Fibroblast of lung (primary cell): ENCODE measurements around the gene SLC38A1. TPM values are rescaled to one million over a fixed set of nuclear protein-coding genes. Genes with fewer than 3 reads are reported as not detected.

Experiments used
- DNase-seq, 2 donors: peaks; one replicate each; pipeline versions ENCODE4 v3.0.0 to v3.0.0-alpha.2; 2010; ENCODE audit warnings: low read depth in 2 of 2
- H2AFZ ChIP-seq: 2 replicates; pipeline ENCODE4 v1.5.1; 2012; ENCODE audit warnings: low read length, control low read depth, inconsistent platforms
- H3K27ac ChIP-seq: 2 replicates; pipeline ENCODE4 v1.5.1; 2011; ENCODE audit warnings: low read length, control low read depth; ENCODE audit not compliant: insufficient read depth
- H3K27me3 ChIP-seq: 2 replicates; pipeline ENCODE4 v1.5.1; 2011; ENCODE audit warnings: mild to moderate bottlenecking, low read length; ENCODE audit not compliant: control insufficient read depth, insufficient read depth
- H3K36me3 ChIP-seq: 2 replicates; pipeline ENCODE4 v1.5.1; 2011; ENCODE audit warnings: low read length; ENCODE audit not compliant: control insufficient read depth, insufficient read depth
- H3K4me1 ChIP-seq: 2 replicates; pipeline ENCODE4 v1.5.1; 2011; ENCODE audit warnings: low read length; ENCODE audit not compliant: control insufficient read depth, insufficient read depth; ENCODE audit errors: extremely low read depth
- H3K4me2 ChIP-seq: 2 replicates; pipeline ENCODE4 v1.5.1; 2011; ENCODE audit warnings: low read length, control low read depth; ENCODE audit not compliant: insufficient read depth; ENCODE audit errors: extremely low read depth
- H3K4me3 ChIP-seq, 4 experiments: fragments of 200-600 bp in 1 of 4; sonication (generic) in 1 of 4; replicated peaks in 1 of 4; 2 replicates each; pipeline ENCODE4 v1.5.1; 2011 to 2016; ENCODE audit warnings: low read length in 4 of 4, low read depth in 3 of 4, mild to moderate bottlenecking in 3 of 4, control low read depth in 2 of 4, inconsistent platforms in 1 of 4, mixed read lengths in 1 of 4; ENCODE audit not compliant: insufficient read depth in 1 of 4; ENCODE audit errors: control extremely low read depth in 1 of 4
- H3K79me2 ChIP-seq: 2 replicates; pipeline ENCODE4 v1.5.1; 2012; ENCODE audit warnings: mild to moderate bottlenecking, low read length, inconsistent platforms; ENCODE audit not compliant: control insufficient read depth, insufficient read depth
- H3K9ac ChIP-seq: 2 replicates; pipeline ENCODE4 v1.5.1; 2011; ENCODE audit warnings: mild to moderate bottlenecking, low read length, control low read depth; ENCODE audit not compliant: insufficient read depth
- H3K9me3 ChIP-seq: 2 replicates; pipeline ENCODE4 v1.5.1; 2012; ENCODE audit warnings: low read depth, low read length; ENCODE audit not compliant: control insufficient read depth, insufficient read depth
- H4K20me1 ChIP-seq: 2 replicates; pipeline ENCODE4 v1.5.1; 2011; ENCODE audit warnings: low read length; ENCODE audit not compliant: control insufficient read depth, insufficient read depth; ENCODE audit errors: extremely low read depth
- EZH2 ChIP-seq: IDR thresholded peaks from 2 replicates; pipeline ENCODE4 v1.5.1; 2012; ENCODE audit warnings: low read length, control low read depth, mild to moderate bottlenecking; ENCODE audit errors: missing control alignments
- polyA plus RNA-seq, 2 donors: library from polyadenylated mRNA; depleted of rRNA in 1 of 2; stranded (reverse) in 1 of 2; unstranded in 1 of 2; fragments of >200 nt; gene quantifications; 2 replicates each; pipeline ENCODE4 v1.2.1, GENCODE V29; 2011 to 2012; ENCODE audit warnings: missing spikeins in 1 of 2
- total RNA-seq: library from RNA; depleted of rRNA; stranded (reverse); fragments of >200 nt; gene quantifications from 2 replicates; pipeline ENCODE4 v1.2.1, GENCODE V29; 2014
- TF ChIP-seq, protein P1 (sequence below), 2 donors: IDR thresholded peaks in 1 of 2; conservative IDR thresholded peaks in 1 of 2; 1 replicate in 1 of 2; 2 replicates in 1 of 2; pipeline ENCODE4 v1.5.1; 2011 to 2012; ENCODE audit warnings: low read length in 2 of 2, control low read depth in 1 of 2, inconsistent platforms in 1 of 2, low read depth in 1 of 2, mild to moderate bottlenecking in 1 of 2

The SLC38A1 gene
- total and polyA plus RNA-seq, 2 donors (not counting 1 experiment from before 2014, with no cell fraction given), result 24.3 to 88.8 TPM

GRCh38 chr12:46214668-46215436 is 54.0 kb downstream of the SLC38A1 start:
- no peak overlapping the region for H2AFZ ChIP-seq
- TF ChIP-seq EZH2, result no peak
- no peaks in the 10 kb centered on the region for H3K36me3 ChIP-seq
- H3K4me3 ChIP-seq, result no peak overlapping the region
- DNase-seq, result peak in 1 of 2 donors; percentile 25
- H3K9ac ChIP-seq, result no peak overlapping the region
- H4K20me1 ChIP-seq, result no peaks in the 10 kb centered on the region
- H3K9me3 ChIP-seq, result no peaks in the 10 kb centered on the region
- H3K79me2 ChIP-seq, result no peaks in the 10 kb centered on the region
- H3K4me2 ChIP-seq, result no peak overlapping the region
- no peaks in the 10 kb centered on the region for H3K4me1 ChIP-seq
- H3K27me3 ChIP-seq, result no peaks in the 10 kb centered on the region
- H3K27ac ChIP-seq, result no peak overlapping the region

DNA sequence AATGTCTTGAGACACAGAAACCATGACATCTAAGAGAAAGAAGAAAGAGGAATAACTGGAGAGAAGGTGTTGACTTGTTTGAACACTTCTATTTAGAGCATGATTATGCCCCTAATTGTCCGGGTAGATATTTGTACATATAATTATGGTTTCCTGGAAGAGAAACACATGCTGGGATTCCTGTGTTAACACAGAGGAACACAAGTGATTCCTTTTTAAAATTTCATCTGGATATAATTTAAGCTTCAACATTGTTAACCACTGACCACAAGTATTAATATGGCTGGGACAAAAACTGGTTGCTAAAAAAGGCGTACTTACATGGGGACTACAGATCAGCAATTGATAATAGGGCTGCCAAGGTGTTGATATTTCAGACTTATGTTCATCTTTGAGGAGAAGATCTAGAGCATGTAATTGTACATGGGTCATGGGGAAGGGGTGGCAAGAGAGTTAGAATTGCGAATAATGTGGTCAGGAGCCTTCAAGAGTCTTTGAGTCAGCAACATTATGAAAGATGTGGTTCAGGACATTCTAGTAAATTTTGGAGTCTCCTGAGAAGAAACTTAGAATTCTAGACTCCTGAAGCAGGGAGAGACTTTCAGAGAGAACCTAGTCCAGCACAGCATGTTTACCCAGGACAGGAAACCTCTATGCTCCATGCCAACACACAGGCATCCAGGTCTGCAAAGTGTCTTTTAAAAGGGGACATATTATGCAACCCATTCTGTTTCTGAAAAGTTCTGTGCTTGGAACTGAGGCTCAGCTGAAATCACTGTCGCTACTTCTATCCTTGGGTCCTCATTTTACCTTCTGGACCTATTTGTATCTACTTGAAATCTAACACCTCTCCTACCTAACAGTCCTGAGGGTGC is 56.5 kb downstream of the SLC38A1 start:
- TF ChIP-seq, protein P1, sequence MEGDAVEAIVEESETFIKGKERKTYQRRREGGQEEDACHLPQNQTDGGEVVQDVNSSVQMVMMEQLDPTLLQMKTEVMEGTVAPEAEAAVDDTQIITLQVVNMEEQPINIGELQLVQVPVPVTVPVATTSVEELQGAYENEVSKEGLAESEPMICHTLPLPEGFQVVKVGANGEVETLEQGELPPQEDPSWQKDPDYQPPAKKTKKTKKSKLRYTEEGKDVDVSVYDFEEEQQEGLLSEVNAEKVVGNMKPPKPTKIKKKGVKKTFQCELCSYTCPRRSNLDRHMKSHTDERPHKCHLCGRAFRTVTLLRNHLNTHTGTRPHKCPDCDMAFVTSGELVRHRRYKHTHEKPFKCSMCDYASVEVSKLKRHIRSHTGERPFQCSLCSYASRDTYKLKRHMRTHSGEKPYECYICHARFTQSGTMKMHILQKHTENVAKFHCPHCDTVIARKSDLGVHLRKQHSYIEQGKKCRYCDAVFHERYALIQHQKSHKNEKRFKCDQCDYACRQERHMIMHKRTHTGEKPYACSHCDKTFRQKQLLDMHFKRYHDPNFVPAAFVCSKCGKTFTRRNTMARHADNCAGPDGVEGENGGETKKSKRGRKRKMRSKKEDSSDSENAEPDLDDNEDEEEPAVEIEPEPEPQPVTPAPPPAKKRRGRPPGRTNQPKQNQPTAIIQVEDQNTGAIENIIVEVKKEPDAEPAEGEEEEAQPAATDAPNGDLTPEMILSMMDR (conservative IDR thresholded peaks at IDR 0.05 in 1 of 2, IDR thresholded peaks at IDR 0.05 in 1 of 2; ENCODE audit: low read depth in 1 of 2, low read length in 2 of 2), result no peak
- no peak for TF ChIP-seq EZH2
- Histone ChIP-seq H3K79me2 (no peaks in the 10 kb centered on the region), H3K27ac (no peak overlapping the region), H2AFZ (no peak overlapping the region), H3K36me3 (no peaks in the 10 kb centered on the region), H3K9ac (no peak overlapping the region), H3K4me3 (no peak overlapping the region), H3K4me1 (no peaks in the 10 kb centered on the region), H3K27me3 (no peaks in the 10 kb centered on the region), H3K4me2 (no peak overlapping the region), H3K9me3 (no peaks in the 10 kb centered on the region), H4K20me1 (no peaks in the 10 kb centered on the region)
- DNase-seq, result no peak

- no peaks in the 10 kb centered on the region for H3K9me3 ChIP-seq
- H3K79me2 ChIP-seq, result no peaks in the 10 kb centered on the region
- no peak for TF ChIP-seq EZH2
- TF ChIP-seq, protein P1 (conservative IDR thresholded peaks at IDR 0.05 in 1 of 2, IDR thresholded peaks at IDR 0.05 in 1 of 2; ENCODE audit: low read depth in 1 of 2, low read length in 2 of 2), result no peak
- no peak overlapping the region for H3K4me3 ChIP-seq
- no peaks in the 10 kb centered on the region for H3K27me3 ChIP-seq
- H3K4me2 ChIP-seq, result no peak overlapping the region
- H3K27ac ChIP-seq, result no peak overlapping the region
- H2AFZ ChIP-seq, result no peak overlapping the region
- H3K36me3 ChIP-seq, result peaks cover under 1% of the 10 kb centered on the region
- H3K4me1 ChIP-seq, result no peaks in the 10 kb centered on the region
- H4K20me1 ChIP-seq, result no peaks in the 10 kb centered on the region
- DNase-seq, result peak in 1 of 2 donors; percentile 14
- no peak overlapping the region for H3K9ac ChIP-seq
Measured at GRCh38 chr12:46210873-46211439, 57.9 kb downstream of the SLC38A1 start.
